ENCODE results near the gene BRIP1.

The BRIP1 gene

GRCh38 chr17:61803796-61804195, 59.5 kb downstream of the BRIP1 start:
- no peak overlapping the region for H3K4me3 ChIP-seq (ENCODE audit: low read depth, low read length)
- TF ChIP-seq, protein P1, sequence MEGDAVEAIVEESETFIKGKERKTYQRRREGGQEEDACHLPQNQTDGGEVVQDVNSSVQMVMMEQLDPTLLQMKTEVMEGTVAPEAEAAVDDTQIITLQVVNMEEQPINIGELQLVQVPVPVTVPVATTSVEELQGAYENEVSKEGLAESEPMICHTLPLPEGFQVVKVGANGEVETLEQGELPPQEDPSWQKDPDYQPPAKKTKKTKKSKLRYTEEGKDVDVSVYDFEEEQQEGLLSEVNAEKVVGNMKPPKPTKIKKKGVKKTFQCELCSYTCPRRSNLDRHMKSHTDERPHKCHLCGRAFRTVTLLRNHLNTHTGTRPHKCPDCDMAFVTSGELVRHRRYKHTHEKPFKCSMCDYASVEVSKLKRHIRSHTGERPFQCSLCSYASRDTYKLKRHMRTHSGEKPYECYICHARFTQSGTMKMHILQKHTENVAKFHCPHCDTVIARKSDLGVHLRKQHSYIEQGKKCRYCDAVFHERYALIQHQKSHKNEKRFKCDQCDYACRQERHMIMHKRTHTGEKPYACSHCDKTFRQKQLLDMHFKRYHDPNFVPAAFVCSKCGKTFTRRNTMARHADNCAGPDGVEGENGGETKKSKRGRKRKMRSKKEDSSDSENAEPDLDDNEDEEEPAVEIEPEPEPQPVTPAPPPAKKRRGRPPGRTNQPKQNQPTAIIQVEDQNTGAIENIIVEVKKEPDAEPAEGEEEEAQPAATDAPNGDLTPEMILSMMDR (conservative IDR thresholded peaks at IDR 0.05; ENCODE audit: low read depth, low read length), result no peak
- no peak for DNase-seq (ENCODE audit: low read depth)

DNA sequence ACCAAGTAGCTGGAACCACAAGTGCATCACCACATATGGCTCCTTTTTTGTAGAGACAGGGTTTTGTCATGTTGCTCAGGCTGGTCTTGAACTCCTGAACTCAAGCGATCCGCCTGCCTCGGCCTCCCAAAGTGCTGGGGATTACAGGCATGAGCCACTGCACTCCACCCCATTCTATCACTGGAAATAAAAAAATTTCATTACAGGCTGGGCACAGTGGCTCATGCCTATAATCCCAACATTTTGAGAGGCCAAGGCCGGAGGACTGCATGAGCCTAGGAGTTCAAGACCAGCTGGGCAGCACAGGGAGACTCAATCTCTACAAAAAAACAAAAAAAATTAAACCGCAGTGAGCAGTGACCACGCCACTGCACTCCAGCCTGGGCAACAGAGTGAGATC, 60.1 kb downstream of the BRIP1 start:
- H3K4me3 ChIP-seq (ENCODE audit: low read depth, low read length), result no peak overlapping the region
- no peak for DNase-seq (ENCODE audit: low read depth)
- TF ChIP-seq, protein P1 (conservative IDR thresholded peaks at IDR 0.05; ENCODE audit: low read depth, low read length), result no peak

- TF ChIP-seq, protein P1 (conservative IDR thresholded peaks at IDR 0.05; ENCODE audit: low read depth, low read length), result no peak
- no peak for DNase-seq (ENCODE audit: low read depth)
- H3K4me3 ChIP-seq (ENCODE audit: low read depth, low read length), result no peak overlapping the region
Measured at GRCh38 chr17:61799812-61800484, 63.4 kb downstream of the BRIP1 start.

DNA sequence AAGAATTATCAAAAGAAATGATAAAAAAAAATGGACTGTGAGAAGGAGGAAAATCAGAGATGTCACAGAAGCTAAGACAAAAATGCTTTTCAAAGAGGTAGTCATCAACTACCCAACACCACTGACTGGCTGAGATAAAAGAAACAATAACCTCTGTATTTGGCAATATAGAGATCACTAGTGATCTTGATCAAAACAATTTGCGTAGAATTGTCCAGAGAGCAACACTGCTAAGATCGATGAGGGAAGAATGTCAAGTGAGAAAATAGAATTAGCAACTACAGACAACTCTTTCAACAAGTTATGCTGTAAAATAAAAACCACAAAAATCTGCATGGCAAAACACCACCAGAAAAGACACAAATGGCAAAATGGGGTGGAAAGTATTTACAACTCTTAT, 66.0 kb downstream of the BRIP1 start:
- H3K4me3 ChIP-seq (ENCODE audit: low read depth, low read length), result no peak overlapping the region
- DNase-seq (ENCODE audit: low read depth), result no peak
- TF ChIP-seq, protein P1 (conservative IDR thresholded peaks at IDR 0.05; ENCODE audit: low read depth, low read length), result no peak

DNA sequence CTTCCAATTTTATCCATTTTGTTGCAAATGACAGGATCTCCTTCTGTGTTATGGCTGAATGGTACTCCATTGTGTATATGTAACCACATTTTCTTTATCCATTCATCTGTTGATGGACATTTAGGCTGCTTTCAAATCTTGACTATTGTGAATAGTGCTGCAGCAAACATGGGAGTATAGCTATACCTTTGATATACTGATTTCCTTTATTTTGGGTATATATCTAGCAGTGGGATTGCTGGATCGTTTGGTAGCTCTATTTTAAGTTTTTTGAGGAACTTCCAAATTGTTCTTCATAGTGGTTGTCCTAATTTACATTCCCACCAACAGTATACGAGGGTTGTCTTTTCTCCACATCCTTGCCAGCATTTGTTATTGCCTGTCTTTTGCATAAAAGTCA, 67.8 kb downstream of the BRIP1 start:
- H3K4me3 ChIP-seq (ENCODE audit: low read depth, low read length), result no peak overlapping the region
- TF ChIP-seq, protein P1 (conservative IDR thresholded peaks at IDR 0.05; ENCODE audit: low read depth, low read length), result no peak
- no peak for DNase-seq (ENCODE audit: low read depth)

GRCh38 chr17:61794792-61795191, 68.5 kb downstream of the BRIP1 start:
- TF ChIP-seq, protein P1 (conservative IDR thresholded peaks at IDR 0.05; ENCODE audit: low read depth, low read length), result no peak
- no peak overlapping the region for H3K4me3 ChIP-seq (ENCODE audit: low read depth, low read length)
- DNase-seq (ENCODE audit: low read depth), result no peak

GRCh38 chr17:61794242-61794641, 69.1 kb downstream of the BRIP1 start:
- DNase-seq (ENCODE audit: low read depth), result no peak
- H3K4me3 ChIP-seq (ENCODE audit: low read depth, low read length), result no peak overlapping the region
- TF ChIP-seq, protein P1 (conservative IDR thresholded peaks at IDR 0.05; ENCODE audit: low read depth, low read length), result no peak

All from choroid plexus epithelial cell (primary cell).